ENCODE data around the gene PCDHGB3. TPM values are rescaled to one million over a fixed set of nuclear protein-coding genes. Genes with fewer than 3 reads are reported as not detected.
"Not testable (repeated sequence)": the region's sequence is repeated elsewhere in the genome, so short reads cannot be mapped to it uniquely, and the experiment has no call there.

PCDHGB3 gene
- total RNA-seq, 1 donor from 2014 or later: 14.4 TPM

DNA sequence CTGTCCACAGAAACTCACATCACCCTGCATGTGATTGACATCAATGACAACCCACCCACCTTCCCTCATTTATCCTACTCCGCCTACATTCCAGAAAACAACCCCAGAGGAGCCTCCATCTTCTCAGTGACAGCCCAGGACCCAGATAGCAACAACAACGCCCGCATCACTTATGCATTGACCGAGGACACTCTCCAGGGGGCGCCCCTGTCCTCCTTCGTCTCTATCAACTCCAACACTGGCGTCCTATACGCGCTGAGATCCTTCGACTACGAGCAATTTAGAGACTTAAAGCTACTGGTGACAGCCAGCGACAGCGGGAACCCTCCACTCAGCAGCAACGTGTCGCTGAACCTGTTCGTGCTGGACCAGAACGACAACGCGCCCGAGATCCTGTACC is 24.7 kb upstream of the PCDHGB3 start:
- Histone ChIP-seq H3K27ac (no peak overlapping the region), H3K4me1 (no peaks in the 10 kb centered on the region), H3K4me3 (no peak overlapping the region), H3K9me3 (peaks cover 79 to 99% of the 10 kb centered on the region in 2 donors), H3K36me3 (no peaks in the 10 kb centered on the region), H3K27me3 (no peaks in the 10 kb centered on the region)
- TF ChIP-seq CTCF (IDR thresholded peaks at IDR 0.05): no peak
- no peak for DNase-seq (ENCODE audit: low spot score in 2 of 2)
- intact Hi-C loops (cut with DNase I): no loop called here

GRCh38 chr5:141346017-141346416 is 24.0 kb upstream of the PCDHGB3 start:
- H3K27me3 ChIP-seq; DNase-seq (ENCODE audit: low spot score in 2 of 2); H3K4me1 ChIP-seq; H3K36me3 ChIP-seq; H3K4me3 ChIP-seq; intact Hi-C loops (cut with DNase I); H3K27ac ChIP-seq: not testable (repeated sequence)
- peaks cover 79 to 99% of the 10 kb centered on the region in 2 donors for H3K9me3 ChIP-seq

DNA sequence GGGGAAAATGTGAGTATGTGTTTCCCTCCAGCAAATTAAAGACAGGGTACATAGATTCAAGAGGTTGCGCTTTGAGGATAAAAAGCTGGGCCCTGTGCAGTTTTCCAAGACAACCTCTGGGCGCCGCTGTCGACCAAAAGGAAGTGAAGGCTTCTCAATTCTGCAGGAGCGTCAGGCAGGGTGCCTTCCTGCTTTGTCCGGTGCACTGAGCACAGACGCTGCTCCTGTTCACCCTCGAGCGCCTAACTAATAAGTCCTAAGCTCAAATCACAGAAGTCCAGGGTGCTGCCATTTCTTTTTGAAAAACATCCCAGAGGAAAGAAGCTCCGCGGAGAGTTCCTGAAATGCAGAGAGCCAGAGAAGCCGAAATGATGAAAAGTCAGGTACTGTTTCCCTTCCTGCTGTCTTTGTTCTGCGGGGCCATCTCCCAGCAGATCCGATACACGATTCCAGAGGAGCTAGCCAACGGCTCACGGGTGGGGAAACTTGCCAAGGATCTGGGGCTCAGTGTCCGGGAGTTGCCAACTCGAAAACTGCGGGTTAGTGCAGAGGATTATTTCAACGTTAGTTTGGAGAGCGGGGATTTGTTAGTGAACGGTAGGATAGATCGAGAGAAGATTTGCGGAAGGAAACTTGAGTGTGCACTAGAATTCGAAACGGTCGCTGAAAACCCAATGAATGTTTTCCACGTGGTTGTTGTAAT is 20.0 kb upstream of the PCDHGB3 start, which contains the start of gene PCDHGB1:
Gene PCDHGB1, plus strand, starts transcription at position 183 of the 703 bp plus-strand sequence. Its CDS starts 162 bp downstream, at position 345.
- H3K36me3 ChIP-seq: peaks cover 0 to 3% of the 10 kb centered on the region in 2 donors
- DNase-seq (ENCODE audit: low spot score in 2 of 2): no peak
- H3K4me3 ChIP-seq: peak within 1 kb of the TSS in 1 of 2 donors; percentile 36
- H3K4me1 ChIP-seq: no peaks in the 10 kb centered on the region
- TF ChIP-seq CTCF (IDR thresholded peaks at IDR 0.05): peak in 1 of 3 experiments; percentile 22
- H3K27me3 ChIP-seq: no peaks in the 10 kb centered on the region
- intact Hi-C loops (cut with DNase I): no loop called here
- H3K27ac ChIP-seq: no peak within 1 kb of the TSS
- H3K9me3 ChIP-seq: peaks cover 67 to 99% of the 10 kb centered on the region in 2 donors

GRCh38 chr5:141351591-141351990 is 18.5 kb upstream of the PCDHGB3 start:
- Histone ChIP-seq H3K4me3 (no peak overlapping the region), H3K36me3 (peaks cover 0 to 4% of the 10 kb centered on the region in 2 donors), H3K27me3 (no peaks in the 10 kb centered on the region), H3K4me1 (no peaks in the 10 kb centered on the region), H3K9me3 (peaks cover 73 to 100% of the 10 kb centered on the region in 2 donors), H3K27ac (no peak overlapping the region)
- DNase-seq (ENCODE audit: low spot score in 2 of 2): no peak
- intact Hi-C loops (cut with DNase I): no loop called here
- TF ChIP-seq CTCF (IDR thresholded peaks at IDR 0.05): no peak

DNA sequence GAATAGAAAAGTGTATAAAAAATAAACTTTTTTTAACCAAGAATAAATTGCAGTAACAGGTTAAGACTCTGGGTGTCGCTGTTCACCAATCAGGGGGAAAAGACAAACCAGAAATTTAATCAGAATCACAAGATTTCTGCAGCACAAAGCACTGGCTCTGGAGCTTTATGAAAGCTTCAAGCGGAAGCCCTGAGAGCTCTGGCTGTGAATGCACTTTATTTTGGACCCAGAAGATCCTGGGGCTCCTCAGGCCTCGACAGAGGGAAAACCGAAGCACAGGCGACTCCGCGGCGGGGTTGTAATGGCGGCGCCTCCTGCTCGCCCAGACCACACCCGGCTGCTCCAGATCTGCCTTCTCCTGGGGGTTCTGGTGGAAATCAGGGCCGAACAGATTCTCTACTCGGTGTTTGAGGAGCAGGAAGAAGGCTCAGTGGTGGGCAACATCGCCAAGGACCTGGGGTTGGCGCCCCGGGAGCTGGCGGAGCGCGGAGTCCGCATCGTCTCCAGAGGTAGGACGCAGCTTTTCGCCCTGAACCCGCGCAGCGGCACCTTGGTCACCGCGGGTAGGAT is 15.1 kb upstream of the PCDHGB3 start, which contains the start of gene PCDHGA4:
Gene PCDHGA4, plus strand, starts transcription at position 122 of the 570 bp plus-strand sequence. Its CDS starts 87 bp downstream, at position 209.
- intact Hi-C loops (cut with DNase I): no loop called here
- Histone ChIP-seq H3K27me3 (no peaks in the 10 kb centered on the region), H3K27ac (no peak within 1 kb of the TSS), H3K9me3 (peaks cover 81 to 99% of the 10 kb centered on the region in 2 donors), H3K4me3 (peak within 1 kb of the TSS; percentile 29 to 30), H3K36me3 (peaks cover 0 to 4% of the 10 kb centered on the region in 2 donors), H3K4me1 (no peaks in the 10 kb centered on the region)
- TF ChIP-seq CTCF (IDR thresholded peaks at IDR 0.05): peak in 2 of 3 experiments; percentile 11 to 27
- DNase-seq (ENCODE audit: low spot score in 2 of 2): no peak

DNA sequence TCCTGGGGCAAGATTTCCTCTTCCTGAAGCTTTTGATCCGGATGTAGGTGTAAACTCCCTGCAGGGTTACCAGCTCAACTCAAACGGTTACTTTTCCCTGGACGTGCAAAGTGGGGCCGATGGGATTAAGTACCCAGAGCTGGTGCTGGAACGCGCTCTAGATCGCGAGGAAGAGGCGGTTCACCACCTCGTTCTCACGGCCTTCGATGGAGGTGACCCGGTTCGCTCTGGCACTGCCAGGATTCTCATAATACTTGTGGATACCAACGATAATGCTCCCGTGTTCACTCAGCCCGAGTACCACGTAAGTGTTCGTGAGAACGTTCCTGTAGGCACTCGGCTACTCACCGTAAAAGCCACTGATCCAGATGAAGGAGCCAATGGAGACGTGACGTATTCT is 14.4 kb upstream of the PCDHGB3 start:
- H3K4me1 ChIP-seq: no peaks in the 10 kb centered on the region
- no peak for DNase-seq (ENCODE audit: low spot score in 2 of 2)
- peaks cover 0 to 4% of the 10 kb centered on the region in 2 donors for H3K36me3 ChIP-seq
- H3K27ac ChIP-seq: no peak overlapping the region
- no peaks in the 10 kb centered on the region for H3K27me3 ChIP-seq
- peaks cover 81 to 99% of the 10 kb centered on the region in 2 donors for H3K9me3 ChIP-seq
- TF ChIP-seq CTCF (IDR thresholded peaks at IDR 0.05): no peak
- intact Hi-C loops (cut with DNase I): no loop called here
- H3K4me3 ChIP-seq: peak overlapping the region; percentile 29 to 30

Data from ascending aorta (tissue), 2 donors.